Lung (tissue), 12 donors: ENCODE measurements around the gene DIPK1B. TPM values are rescaled to one million over a fixed set of nuclear protein-coding genes. Genes with fewer than 3 reads are reported as not detected.
A peak's percentile ranks its signal among the peaks of the same experiment; 100 is the strongest.

Experiments used
- ATAC-seq: fragments of 200-7000 bp; cut with Tn5 transposase; one replicate; pipeline ENCODE4 v1.9.1; 2020; ENCODE audit warnings: moderate number of reproducible peaks; ENCODE audit not compliant: insufficient read depth, low FRiP score
- DNase-seq, 3 donors: peaks; one replicate each; pipeline ENCODE4 v3.0.0-alpha.2; 2013 to 2017
- H3K27ac ChIP-seq, 2 donors: one replicate each; pipeline ENCODE4 v1.5.1; 2013; ENCODE audit warnings: mild to moderate bottlenecking in 2 of 2, moderate library complexity in 2 of 2, control low read depth in 1 of 2, inconsistent platforms in 1 of 2, low read depth in 1 of 2, low read length in 1 of 2
- H3K27me3 ChIP-seq, 3 donors: one replicate each; pipeline ENCODE4 v1.5.1; 2013; ENCODE audit warnings: low read length in 2 of 3; ENCODE audit not compliant: control insufficient read depth in 3 of 3, insufficient read depth in 3 of 3
- H3K36me3 ChIP-seq, 4 donors: one replicate each; pipeline ENCODE4 v1.5.1; 2013; ENCODE audit warnings: low read length in 4 of 4, mild to moderate bottlenecking in 1 of 4, moderate library complexity in 1 of 4; ENCODE audit not compliant: control insufficient read depth in 4 of 4, insufficient read depth in 4 of 4
- H3K4me1 ChIP-seq, 5 donors: one replicate each; pipeline ENCODE4 v1.5.1; 2013; ENCODE audit warnings: low read length in 5 of 5, mild to moderate bottlenecking in 2 of 5, moderate library complexity in 1 of 5; ENCODE audit not compliant: control insufficient read depth in 5 of 5, insufficient read depth in 5 of 5
- H3K4me3 ChIP-seq: one replicate; pipeline ENCODE4 v1.5.1; 2013; ENCODE audit warnings: mild to moderate bottlenecking, control low read depth, moderate library complexity
- H3K9ac ChIP-seq, 2 donors: one replicate each; pipeline ENCODE4 v1.5.1; 2013; ENCODE audit warnings: low read length in 2 of 2, control low read depth in 1 of 2; ENCODE audit not compliant: insufficient read depth in 1 of 2
- H3K9me3 ChIP-seq, 4 donors: one replicate each; pipeline ENCODE4 v1.5.1; 2013; ENCODE audit warnings: low read length in 3 of 4, mild to moderate bottlenecking in 1 of 4, moderate library complexity in 1 of 4; ENCODE audit not compliant: control insufficient read depth in 4 of 4, insufficient read depth in 3 of 4
- CTCF ChIP-seq: IDR thresholded peaks from 2 replicates; pipeline ENCODE4 v1.5.1; 2012; ENCODE audit warnings: mild to moderate bottlenecking; ENCODE audit errors: control extremely low read depth, extremely low read depth
- WGBS, 2 donors: extraction: QIAGEN DNeasy Blood & Tissue Kit; methylation state at CpG; one replicate each; pipeline ENCODE4 v1.1.7; 2013; 5-methylcytosine and 5-hydroxymethylcytosine counted together
- polyA plus RNA-seq, 2 donors: library from polyadenylated mRNA; stranded (reverse); fragments of 200-250 nt; gene quantifications; one replicate each; pipeline ENCODE4 v1.2.1, GENCODE V29; 2013
- total RNA-seq, 2 donors: library from RNA; depleted of rRNA in 1 of 2; stranded (reverse); fragments of >200 nt in 1 of 2; gene quantifications; one replicate each; pipeline ENCODE4 v1.2.1, GENCODE V29; 2014 to 2021
- donor health status: control.
- donor health status: control.
- donor health status: Bipolar disorder and iron deficiency.
- donor health status: healthy.
- donor health status: DM: yes; HTN: yes; CAD: no.

Gene DIPK1B
- total and polyA plus RNA-seq, 4 donors: 12.5 to 26.7 (median 13.9) TPM

GRCh38 chr9:136668983-136669790 is 43.2 kb upstream of the DIPK1B start:
- peaks cover 0 to 3% (median 0%) of the 10 kb centered on the region in 4 donors for H3K9me3 ChIP-seq
- H3K27me3 ChIP-seq: no peaks in the 10 kb centered on the region
- H3K4me1 ChIP-seq: peaks cover 0 to 3% (median 0%) of the 10 kb centered on the region in 5 donors
- ATAC-seq (no peak), DNase-seq (no peak)
- no peak for TF ChIP-seq CTCF
- H3K36me3 ChIP-seq: peaks cover 0 to 44% (median 0%) of the 10 kb centered on the region in 4 donors
- peak overlapping the region; percentile 65 for H3K4me3 ChIP-seq
- no peak overlapping the region for H3K9ac ChIP-seq
- H3K27ac ChIP-seq: peak overlapping the region; percentile 57 to 89
- 56 to 69% methylated on average over 23 of the region's 23 CpGs for WGBS, 2 donors

GRCh38 chr9:136669791-136670464 is 42.4 kb upstream of the DIPK1B start:
- DNase-seq (no peak), ATAC-seq (no peak)
- H3K9me3 ChIP-seq: no peaks in the 10 kb centered on the region
- no peaks in the 10 kb centered on the region for H3K27me3 ChIP-seq
- H3K9ac ChIP-seq: no peak overlapping the region
- H3K4me3 ChIP-seq: peak overlapping the region; percentile 65
- WGBS, 2 donors: 46 to 49% methylated on average over 23 of the region's 23 CpGs
- peaks cover 0 to 49% (median 0%) of the 10 kb centered on the region in 4 donors for H3K36me3 ChIP-seq
- H3K4me1 ChIP-seq: peaks cover 0 to 3% (median 0%) of the 10 kb centered on the region in 5 donors
- H3K27ac ChIP-seq: peak overlapping the region; percentile 57 to 89
- TF ChIP-seq CTCF: no peak

GRCh38 chr9:136670576-136671253 is 41.7 kb upstream of the DIPK1B start:
- 53 to 77% methylated on average over 36 of the region's 36 CpGs for WGBS, 2 donors
- Histone ChIP-seq H3K4me1 (no peaks in the 10 kb centered on the region), H3K27me3 (no peaks in the 10 kb centered on the region), H3K9me3 (no peaks in the 10 kb centered on the region), H3K4me3 (peak overlapping the region; percentile 65), H3K9ac (no peak overlapping the region), H3K27ac (peak overlapping the region; percentile 24 to 89), H3K36me3 (peaks cover 0 to 46% (median 0%) of the 10 kb centered on the region in 4 donors)
- DNase-seq: no peak
- no peak for ATAC-seq
- no peak for TF ChIP-seq CTCF
